ENCODE measurements around the gene NEMP1. TPM values are rescaled to one million over a fixed set of nuclear protein-coding genes. Genes with fewer than 3 reads are reported as not detected.
"Not testable (repeated sequence)": the region's sequence is repeated elsewhere in the genome, so short reads cannot be mapped to it uniquely, and the experiment has no call there.

The NEMP1 gene
- total RNA-seq, 2 experiments from 2014 or later: 52.9 to 59.6 TPM

GRCh38 chr12:57053146-57053545 is 25.4 kb downstream of the NEMP1 start:
- H3K27ac Mint-ChIP-seq; POLR2A ChIA-PET; H3K27me3 Mint-ChIP-seq; H3K9me3 Mint-ChIP-seq; H3K4me3 Mint-ChIP-seq; DNase-seq; ATAC-seq (ENCODE audit: low read depth): not testable (repeated sequence)
- peaks cover 18% of the 10 kb centered on the region for H3K4me1 Mint-ChIP-seq
- peaks cover 30% of the 10 kb centered on the region for H3K36me3 Mint-ChIP-seq

GRCh38 chr12:57051011-57051410 is 27.6 kb downstream of the NEMP1 start:
- Mint-ChIP-seq H3K9me3 (peaks cover 3% of the 10 kb centered on the region), H3K36me3 (peaks cover 19% of the 10 kb centered on the region), H3K27ac (no peak overlapping the region), H3K27me3 (no peaks in the 10 kb centered on the region), H3K4me1 (peaks cover 39% of the 10 kb centered on the region), H3K4me3 (no peak overlapping the region)
- ATAC-seq (ENCODE audit: low read depth) (no peak), DNase-seq (no peak)
- POLR2A ChIA-PET: no interaction called here

- POLR2A ChIA-PET: interaction anchor here (0.6 kb wide), 1 partner anchor 352 kb away, joined by 7 read pairs; no protein-coding TSS in a partner anchor
- Mint-ChIP-seq H3K4me3 (no peak within 1 kb of the TSS), H3K27ac (no peak within 1 kb of the TSS), H3K9me3 (peaks cover 3% of the 10 kb centered on the region), H3K36me3 (peaks cover 17% of the 10 kb centered on the region), H3K4me1 (peaks cover 45% of the 10 kb centered on the region), H3K27me3 (no peaks in the 10 kb centered on the region)
- DNase-seq (no peak), ATAC-seq (ENCODE audit: low read depth) (no peak)
Measured at GRCh38 chr12:57049890-57050289, 28.7 kb downstream of the NEMP1 start, which contains the start of gene MYO1A. Gene MYO1A, minus strand, starts transcription at chr12:57050129. Its CDS starts 1,806 bp downstream, at chr12:57048323.

GRCh38 chr12:57049119-57049446 is 29.5 kb downstream of the NEMP1 start:
- Mint-ChIP-seq H3K4me3 (no peak overlapping the region), H3K36me3 (peaks cover 14% of the 10 kb centered on the region), H3K4me1 (peaks cover 45% of the 10 kb centered on the region), H3K27me3 (no peaks in the 10 kb centered on the region), H3K27ac (no peak overlapping the region), H3K9me3 (peaks cover 3% of the 10 kb centered on the region)
- POLR2A ChIA-PET: interaction anchor here (1.2 to 2.5 kb wide), 3 partner anchors 11 to 32 kb away, joined by 4 to 16 read pairs (median 13); no protein-coding TSS in a partner anchor
- ATAC-seq (ENCODE audit: low read depth): no peak
- no peak for DNase-seq

- H3K27me3 Mint-ChIP-seq: peaks cover under 1% of the 10 kb centered on the region
- H3K4me1 Mint-ChIP-seq: peaks cover 44% of the 10 kb centered on the region
- no peak for ATAC-seq (ENCODE audit: low read depth)
- no peak for DNase-seq
- no peak overlapping the region for H3K4me3 Mint-ChIP-seq
- POLR2A ChIA-PET: interaction anchor here (1.2 to 2.8 kb wide), 7 partner anchors 12 to 63 kb away, joined by 3 to 16 read pairs (median 6); partner anchors contain the start of genes NEMP1 and STAT6
- H3K27ac Mint-ChIP-seq: peak overlapping the region; percentile 64
- no peaks in the 10 kb centered on the region for H3K9me3 Mint-ChIP-seq
- H3K36me3 Mint-ChIP-seq: peaks cover 8% of the 10 kb centered on the region
Measured at GRCh38 chr12:57048423-57049118, 30.0 kb downstream of the NEMP1 start.

- H3K27me3 Mint-ChIP-seq: peaks cover 2% of the 10 kb centered on the region
- no peak for DNase-seq
- no peaks in the 10 kb centered on the region for H3K9me3 Mint-ChIP-seq
- peak overlapping the region; percentile 73 for H3K4me3 Mint-ChIP-seq
- ATAC-seq (ENCODE audit: low read depth): peak; percentile 2
- peak overlapping the region; percentile 88 for H3K27ac Mint-ChIP-seq
- H3K4me1 Mint-ChIP-seq: peaks cover 43% of the 10 kb centered on the region
- POLR2A ChIA-PET: interaction anchor here (0.8 to 2.8 kb wide), 10 partner anchors 10 to 63 kb away, joined by 3 to 16 read pairs (median 5); partner anchors contain the start of genes NEMP1 and STAT6
- peaks cover 4% of the 10 kb centered on the region for H3K36me3 Mint-ChIP-seq
Measured at GRCh38 chr12:57047981-57048380, 30.6 kb downstream of the NEMP1 start.

GRCh38 chr12:57046947-57047890 is 31.4 kb downstream of the NEMP1 start:
- peak; percentile 81 for ATAC-seq (ENCODE audit: low read depth)
- peaks cover 43% of the 10 kb centered on the region for H3K4me1 Mint-ChIP-seq

GRCh38 chr12:57046086-57046791 is 32.4 kb downstream of the NEMP1 start:
- POLR2A ChIA-PET: interaction anchor here (1.0 to 2.8 kb wide), 4 partner anchors 9 to 34 kb away, joined by 3 to 11 read pairs (median 6); partner anchors contain the start of gene NEMP1
- no peak for DNase-seq
- Mint-ChIP-seq H3K4me3 (peak overlapping the region; percentile 73), H3K36me3 (no peaks in the 10 kb centered on the region), H3K4me1 (peaks cover 41% of the 10 kb centered on the region), H3K9me3 (no peaks in the 10 kb centered on the region), H3K27me3 (peaks cover 3% of the 10 kb centered on the region), H3K27ac (peak overlapping the region; percentile 88)
- ATAC-seq (ENCODE audit: low read depth): no peak

More at GRCh38 chr12:57046947-57047890, 31.4 kb downstream of the NEMP1 start:
- Mint-ChIP-seq H3K27me3 (peaks cover 2% of the 10 kb centered on the region), H3K4me3 (peak overlapping the region; percentile 73), H3K27ac (peak overlapping the region; percentile 88), H3K9me3 (no peaks in the 10 kb centered on the region), H3K36me3 (no peaks in the 10 kb centered on the region)
- POLR2A ChIA-PET: interaction anchor here (0.8 to 2.8 kb wide), 11 partner anchors 9 to 64 kb away, joined by 3 to 16 read pairs (median 5); partner anchors contain the start of genes NEMP1 and STAT6
- DNase-seq: peak; percentile 76

GRCh38 chr12:57044889-57045288 is 33.7 kb downstream of the NEMP1 start:
- Mint-ChIP-seq H3K36me3 (no peaks in the 10 kb centered on the region), H3K4me3 (no peak overlapping the region), H3K27me3 (peaks cover 4% of the 10 kb centered on the region), H3K4me1 (peaks cover 38% of the 10 kb centered on the region), H3K9me3 (no peaks in the 10 kb centered on the region), H3K27ac (no peak overlapping the region)
- DNase-seq: no peak
- no peak for ATAC-seq (ENCODE audit: low read depth)
- POLR2A ChIA-PET: no interaction called here

- ATAC-seq (ENCODE audit: low read depth) (no peak), DNase-seq (no peak)
- Mint-ChIP-seq H3K4me1 (peaks cover 38% of the 10 kb centered on the region), H3K36me3 (no peaks in the 10 kb centered on the region), H3K27me3 (peaks cover 4% of the 10 kb centered on the region), H3K27ac (no peak overlapping the region), H3K9me3 (no peaks in the 10 kb centered on the region), H3K4me3 (no peak overlapping the region)
- POLR2A ChIA-PET: no interaction called here
Measured at GRCh38 chr12:57044468-57044867, 34.1 kb downstream of the NEMP1 start.

GRCh38 chr12:57042695-57043094 is 35.9 kb downstream of the NEMP1 start:
- no peak overlapping the region for H3K27ac Mint-ChIP-seq
- DNase-seq (no peak), ATAC-seq (ENCODE audit: low read depth) (no peak)
- H3K4me3 Mint-ChIP-seq: no peak overlapping the region
- H3K4me1 Mint-ChIP-seq: peaks cover 26% of the 10 kb centered on the region
- peaks cover 4% of the 10 kb centered on the region for H3K27me3 Mint-ChIP-seq
- POLR2A ChIA-PET: no interaction called here
- no peaks in the 10 kb centered on the region for H3K36me3 Mint-ChIP-seq
- no peaks in the 10 kb centered on the region for H3K9me3 Mint-ChIP-seq

- H3K9me3 Mint-ChIP-seq: no peaks in the 10 kb centered on the region
- H3K36me3 Mint-ChIP-seq: no peaks in the 10 kb centered on the region
- H3K4me3 Mint-ChIP-seq: no peak overlapping the region
- no peak overlapping the region for H3K27ac Mint-ChIP-seq
- H3K27me3 Mint-ChIP-seq: peaks cover 4% of the 10 kb centered on the region
- POLR2A ChIA-PET: interaction anchor here (0.6 kb wide), 1 partner anchor 21 kb away, joined by 3 read pairs; no protein-coding TSS in a partner anchor
- no peak for DNase-seq
- H3K4me1 Mint-ChIP-seq: peaks cover 6% of the 10 kb centered on the region
- no peak for ATAC-seq (ENCODE audit: low read depth)
Measured at GRCh38 chr12:57040750-57041149, 37.8 kb downstream of the NEMP1 start.

GRCh38 chr12:57040211-57040610 is 38.4 kb downstream of the NEMP1 start:
- no peak overlapping the region for H3K27ac Mint-ChIP-seq
- peaks cover 4% of the 10 kb centered on the region for H3K27me3 Mint-ChIP-seq
- no peak for ATAC-seq (ENCODE audit: low read depth)
- H3K4me3 Mint-ChIP-seq: no peak overlapping the region
- H3K9me3 Mint-ChIP-seq: no peaks in the 10 kb centered on the region
- no peaks in the 10 kb centered on the region for H3K36me3 Mint-ChIP-seq
- no peak for DNase-seq
- peaks cover 4% of the 10 kb centered on the region for H3K4me1 Mint-ChIP-seq
- POLR2A ChIA-PET: no interaction called here

Data from activated naive CD8-positive, alpha-beta T cell treated with anti-CD3 and anti-CD28 coated beads, Interleukin-2, amount 10 ng/mL, durations not matched to agents 7 days and 5 days (primary cell).